WTC11 (cell line): ENCODE data around the gene MASP1. TPM values are rescaled to one million over a fixed set of nuclear protein-coding genes. Genes with fewer than 3 reads are reported as not detected.

Experiments used
- ATAC-seq: fragments of 200-7000 bp; cut with Tn5 transposase; 2 replicates; pipeline ENCODE4 v1.10.0; 2021; ENCODE audit warnings: mild to moderate bottlenecking, moderate library complexity
- CTCF ChIA-PET: fragments of 300-600 bp; sonication (Branson Sonifier 250); formaldehyde crosslinking; loops from one replicate; lab custom pipeline; 2021; ENCODE audit warnings: antibody characterized with exemption; lab: Charles Lee
- POLR2A ChIA-PET: fragments of 350-600 bp; sonication (Branson Sonifier 250); formaldehyde crosslinking; loops from one replicate; lab custom pipeline; 2021; ENCODE audit warnings: antibody characterized with exemption; lab: Charles Lee
- DNase-seq: peaks from one replicate; pipeline ENCODE4 v3.0.0; 2021; ENCODE audit warnings: low spot score
- H3K27ac Mint-ChIP-seq: 2 replicates; pipeline ENCODE4 v1.8.0; 2021; ENCODE audit warnings: mixed read lengths
- H3K27me3 Mint-ChIP-seq: 2 replicates; pipeline ENCODE4 v1.8.0; 2021; ENCODE audit warnings: low read depth, mild to moderate bottlenecking, moderate library complexity, mixed read lengths
- H3K36me3 Mint-ChIP-seq: 2 replicates; pipeline ENCODE4 v1.8.0; 2021; ENCODE audit warnings: mixed read lengths
- H3K4me1 Mint-ChIP-seq: 2 replicates; pipeline ENCODE4 v1.8.0; 2022; ENCODE audit warnings: mixed read lengths
- H3K4me3 Mint-ChIP-seq: 2 replicates; pipeline ENCODE4 v1.8.0; 2021; ENCODE audit warnings: mild to moderate bottlenecking, moderate library complexity, mixed read lengths
- H3K9me3 Mint-ChIP-seq: 2 replicates; pipeline ENCODE4 v1.8.0; 2021; ENCODE audit warnings: mixed read lengths
- AFF4 ChIP-seq: sonication (generic); formaldehyde crosslinking; IDR thresholded peaks from 2 replicates; pipeline ENCODE4 v1.8.1; 2023; ENCODE audit warnings: mild to moderate bottlenecking, missing genetic modification reagents, borderline replicate concordance
- ATF6 ChIP-seq: sonication (generic); formaldehyde crosslinking; IDR thresholded peaks from 2 replicates; pipeline ENCODE4 v1.8.1; 2023; ENCODE audit warnings: mild to moderate bottlenecking, missing genetic modification reagents
- CDX4 ChIP-seq: fragments of 250-450 bp; sonication (Bioruptor Pico); IDR thresholded peaks from 2 replicates; pipeline ENCODE4 v1.9.0; 2021; ENCODE audit warnings: moderate library complexity, mild to moderate bottlenecking, inconsistent platforms, borderline replicate concordance
- E2F5 ChIP-seq: sonication (generic); formaldehyde crosslinking; IDR thresholded peaks from 2 replicates; pipeline ENCODE4 v1.8.1; 2022; ENCODE audit warnings: mild to moderate bottlenecking, moderate library complexity, missing genetic modification reagents
- FOXJ3 ChIP-seq: sonication (generic); formaldehyde crosslinking; IDR thresholded peaks from 2 replicates; pipeline ENCODE4 v1.9.0; 2021; ENCODE audit warnings: missing genetic modification reagents, mild to moderate bottlenecking, borderline replicate concordance
- FOXK1 ChIP-seq: sonication (generic); formaldehyde crosslinking; IDR thresholded peaks from 2 replicates; pipeline ENCODE4 v1.8.0; 2022; ENCODE audit warnings: mild to moderate bottlenecking, moderate library complexity, missing genetic modification reagents
- GRHL2 ChIP-seq: fragments of 250-450 bp; sonication (Bioruptor Pico); IDR thresholded peaks from 2 replicates; pipeline ENCODE4 v1.8.0; 2022; ENCODE audit warnings: mild to moderate bottlenecking, moderate library complexity; ENCODE audit not compliant: insufficient replicate concordance, severe bottlenecking
- JUN ChIP-seq: sonication (generic); formaldehyde crosslinking; IDR thresholded peaks from 2 replicates; pipeline ENCODE4 v1.8.0; 2023; ENCODE audit warnings: mild to moderate bottlenecking, missing genetic modification reagents
- MAX ChIP-seq: sonication (generic); formaldehyde crosslinking; IDR thresholded peaks from 2 replicates; pipeline ENCODE4 v1.8.0; 2022; ENCODE audit warnings: mild to moderate bottlenecking, missing genetic modification reagents
- NFYB ChIP-seq: sonication (generic); formaldehyde crosslinking; conservative IDR thresholded peaks from 2 replicates; pipeline ENCODE4 v1.8.0; 2022; ENCODE audit warnings: low read depth, missing genetic modification reagents
- NR3C1 ChIP-seq: sonication (generic); formaldehyde crosslinking; conservative IDR thresholded peaks from 2 replicates; pipeline ENCODE4 v1.8.1; 2023; ENCODE audit warnings: low read depth, mild to moderate bottlenecking, missing genetic modification reagents
- PREB ChIP-seq: sonication (generic); formaldehyde crosslinking; IDR thresholded peaks from 2 replicates; pipeline ENCODE4 v1.8.1; 2022; ENCODE audit warnings: mild to moderate bottlenecking, missing genetic modification reagents, moderate library complexity, borderline replicate concordance
- TCF7 ChIP-seq: sonication (generic); formaldehyde crosslinking; IDR thresholded peaks from 2 replicates; pipeline ENCODE4 v1.8.0; 2022; ENCODE audit warnings: mild to moderate bottlenecking, low read depth, missing genetic modification reagents, moderate library complexity
- USF1 ChIP-seq: sonication (generic); formaldehyde crosslinking; IDR thresholded peaks from 2 replicates; pipeline ENCODE4 v1.8.0; 2022; ENCODE audit warnings: mild to moderate bottlenecking, missing genetic modification reagents
- USF2 ChIP-seq: sonication (generic); formaldehyde crosslinking; IDR thresholded peaks from 2 replicates; pipeline ENCODE4 v1.8.1; 2023; ENCODE audit warnings: mild to moderate bottlenecking, missing genetic modification reagents, moderate library complexity
- ZNF138 ChIP-seq: sonication (generic); formaldehyde crosslinking; conservative IDR thresholded peaks from 2 replicates; pipeline ENCODE4 v1.8.1; 2022; ENCODE audit warnings: mild to moderate bottlenecking, moderate library complexity, missing genetic modification reagents
- ZNF281 ChIP-seq: sonication (generic); formaldehyde crosslinking; IDR thresholded peaks from 2 replicates; pipeline ENCODE4 v1.8.0; 2023; ENCODE audit warnings: mild to moderate bottlenecking, missing genetic modification reagents
- total RNA-seq: library from RNA; stranded (reverse); gene quantifications from 3 replicates; pipeline ENCODE4 v1.2.3, GENCODE V29; 2021

MASP1 gene
- total RNA-seq, 1 experiment from 2014 or later, result 2.2 TPM

GRCh38 chr3:187243933-187244524, 47.5 kb downstream of the MASP1 start (continued):
- TF ChIP-seq AFF4 (CRISPR knock-in tag) (no peak), USF2 (no peak), FOXK1 (CRISPR knock-in tag) (no peak), CDX4 (CRISPR knock-in tag) (no peak), E2F5 (CRISPR knock-in tag) (no peak), PREB (no peak), MAX (no peak), FOXJ3 (CRISPR knock-in tag) (no peak)

GRCh38 chr3:187242900-187243299, 48.6 kb downstream of the MASP1 start:
- Mint-ChIP-seq H3K4me3 (no peak overlapping the region), H3K4me1 (peaks cover 5% of the 10 kb centered on the region), H3K27ac (no peak overlapping the region), H3K36me3 (peaks cover 5% of the 10 kb centered on the region), H3K27me3 (peaks cover 3% of the 10 kb centered on the region), H3K9me3 (peaks cover 17% of the 10 kb centered on the region)
- ChIA-PET CTCF (interaction anchor here (0.8 to 1.1 kb wide), 3 partner anchors 36 to 76 kb away, joined by 3 to 4 read pairs (median 3); no protein-coding TSS in a partner anchor), POLR2A (no interaction called here)
- no peak for ATAC-seq
- no peak for DNase-seq
- TF ChIP-seq ZNF138 (CRISPR knock-in tag) (no peak), ZNF281 (CRISPR knock-in tag) (no peak), USF1 (CRISPR knock-in tag) (no peak), NR3C1 (CRISPR knock-in tag) (no peak), ATF6 (CRISPR knock-in tag) (no peak), NFYB (CRISPR knock-in tag) (no peak), JUN (CRISPR knock-in tag) (no peak), AFF4 (CRISPR knock-in tag) (no peak), TCF7 (CRISPR knock-in tag) (no peak), GRHL2 (CRISPR knock-in tag) (no peak)
